NCI-H446 treated with DMSO at 0.1 percent for 48 hours (cell line): ENCODE data around the gene ANKRD9.

Experiments used
- DNase-seq: peaks from one replicate; lab custom pipeline; 2025; lab: John Stamatoyannopoulos, UW

The ANKRD9 gene

DNA sequence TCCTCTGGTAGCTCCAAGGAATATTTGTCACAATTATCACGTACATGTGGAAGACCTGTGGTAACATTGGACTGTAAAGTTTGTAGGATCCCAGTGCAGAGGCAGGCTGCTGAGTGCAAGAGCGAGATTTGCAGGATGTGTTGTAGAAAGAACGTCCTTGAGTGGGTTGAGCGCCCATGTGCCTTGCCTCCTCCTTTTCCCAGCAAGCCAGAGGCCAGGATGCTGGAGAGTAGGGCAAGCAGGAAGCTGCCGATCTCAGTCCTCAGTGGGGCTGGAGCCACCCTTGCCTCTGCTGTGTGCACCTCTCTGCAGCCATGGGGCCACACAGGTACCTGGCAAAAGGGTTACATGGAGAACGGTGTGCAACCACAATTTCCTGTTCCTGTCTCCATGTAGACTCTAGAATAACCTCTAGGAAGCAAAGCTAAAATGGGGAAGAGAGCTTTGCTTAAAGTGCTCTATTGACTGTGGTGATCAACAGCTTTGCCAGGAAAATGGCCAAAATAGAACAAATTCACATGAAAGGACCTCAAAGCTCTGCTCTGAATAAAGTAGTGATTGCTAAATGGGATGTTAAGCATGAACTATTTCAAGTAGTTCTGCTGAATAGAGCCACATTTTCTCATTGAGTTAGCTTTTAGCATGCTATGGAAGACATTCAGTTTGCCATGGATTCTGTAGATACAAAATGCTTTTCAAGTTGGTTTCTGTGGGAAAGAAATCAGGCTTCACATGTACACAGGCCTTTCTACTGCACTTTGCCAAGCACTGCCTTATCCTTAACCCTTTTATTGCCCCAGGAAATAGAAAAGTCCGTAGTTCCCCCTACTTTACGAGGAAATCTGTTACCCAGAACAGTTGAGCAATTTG, 37.4 kb downstream of the ANKRD9 start:
- no peak for DNase-seq

DNA sequence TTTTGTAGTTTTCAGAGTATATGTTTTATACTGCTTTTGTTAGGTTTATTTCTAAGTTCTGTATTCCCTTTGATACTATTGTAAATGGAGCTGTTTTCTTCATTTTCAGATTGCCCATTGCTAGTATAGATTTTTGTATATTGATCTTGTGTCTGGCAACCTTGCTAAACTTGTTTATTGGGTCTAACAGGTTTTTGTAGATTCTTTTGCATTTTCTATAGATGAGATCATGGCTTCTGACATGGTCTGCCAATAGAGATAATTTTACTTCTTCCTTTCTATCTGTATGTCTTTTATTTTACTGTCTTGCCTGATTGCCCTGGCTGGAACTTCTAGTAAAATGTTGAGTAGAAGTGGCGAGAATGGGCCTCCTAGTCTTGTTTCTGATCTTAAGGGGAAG, 40.3 kb downstream of the ANKRD9 start:
- DNase-seq = no peak

DNA sequence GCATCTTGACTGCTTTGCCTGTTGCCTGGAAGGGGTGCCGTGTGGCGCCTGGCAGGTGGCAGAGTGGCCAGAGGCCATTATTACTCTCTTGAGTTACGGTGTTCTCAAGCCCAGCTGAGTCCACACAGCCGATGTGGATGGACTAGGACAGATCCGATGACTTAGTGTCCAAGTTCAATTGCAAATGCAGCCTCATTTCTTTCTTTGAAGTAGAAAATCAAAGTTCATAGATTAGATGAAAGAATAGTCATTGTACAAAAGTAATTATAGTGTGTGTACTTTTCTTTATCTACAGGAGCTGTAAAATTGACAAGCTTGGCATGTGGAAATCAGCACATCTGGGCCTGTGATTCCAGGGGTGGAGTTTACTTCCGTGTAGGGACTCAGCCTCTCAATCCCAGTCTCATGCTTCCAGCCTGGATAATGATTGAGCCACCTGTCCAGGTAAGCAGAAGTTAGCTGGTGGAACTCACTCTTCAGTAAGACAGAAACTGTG, 44.7 kb downstream of the ANKRD9 start:
- no peak for DNase-seq

- no peak for DNase-seq
Observed at GRCh38 chr14:102464006-102464405, 45.6 kb downstream of the ANKRD9 start.

GRCh38 chr14:102462391-102462790, 47.2 kb downstream of the ANKRD9 start:
- DNase-seq = no peak

- DNase-seq = no peak
Observed at GRCh38 chr14:102461490-102462338, 47.9 kb downstream of the ANKRD9 start.

GRCh38 chr14:102457509-102457908, 52.1 kb downstream of the ANKRD9 start:
- no peak for DNase-seq

- no peak for DNase-seq
Observed at GRCh38 chr14:102454711-102455110, 54.9 kb downstream of the ANKRD9 start.

GRCh38 chr14:102452302-102452701, 57.3 kb downstream of the ANKRD9 start:
- DNase-seq = no peak
